HepG2 (cell line): Measurements from ENCODE around the gene FANCG. TPM values are rescaled to one million over a fixed set of nuclear protein-coding genes. Genes with fewer than 3 reads are reported as not detected.
A peak's percentile ranks its signal among the peaks of the same experiment; 100 is the strongest.

ENCODE experiments used
- BORCS8-MEF2B ChIP-seq: sonication (generic); formaldehyde crosslinking; IDR thresholded peaks from 2 replicates; pipeline ENCODE4 v1.8.0; 2022; ENCODE audit warnings: mild to moderate bottlenecking, missing genetic modification reagents
- GMEB1 ChIP-seq: sonication (generic); formaldehyde crosslinking; IDR thresholded peaks from 2 replicates; pipeline ENCODE4 v1.5.1; 2020; ENCODE audit warnings: missing genetic modification reagents, mild to moderate bottlenecking, borderline replicate concordance
- IRX3 ChIP-seq: sonication (generic); formaldehyde crosslinking; IDR thresholded peaks from 2 replicates; pipeline ENCODE4 v1.8.1; 2023; ENCODE audit warnings: mild to moderate bottlenecking, low read depth, missing genetic modification reagents, borderline replicate concordance
- KLF13 ChIP-seq: sonication (generic); formaldehyde crosslinking; IDR thresholded peaks from 2 replicates; pipeline ENCODE4 v1.4.0; 2020; ENCODE audit warnings: mild to moderate bottlenecking, missing genetic modification reagents
- MBNL3 ChIP-seq: fragments of 250-450 bp; sonication (Bioruptor Pico); conservative IDR thresholded peaks from 2 replicates; pipeline ENCODE4 v1.8.0; 2022; ENCODE audit warnings: mild to moderate bottlenecking, inconsistent platforms
- NFYB ChIP-seq: sonication (generic); formaldehyde crosslinking; IDR thresholded peaks from 2 replicates; pipeline ENCODE4 v1.4.0; 2020; ENCODE audit warnings: missing genetic modification reagents
- SAP130 ChIP-seq: IDR thresholded peaks from 2 replicates; pipeline ENCODE4 v1.6.1; 2016; ENCODE audit warnings: low read depth
- SIX4 ChIP-seq: sonication (generic); formaldehyde crosslinking; IDR thresholded peaks from 2 replicates; pipeline ENCODE4 v1.4.0; 2020; ENCODE audit warnings: missing genetic modification reagents
- SKI ChIP-seq: fragments of 450-650 bp; IDR thresholded peaks from one replicate; pipeline ENCODE4 v1.6.1; 2018; ENCODE audit warnings: mild to moderate bottlenecking; ENCODE audit not compliant: partially characterized antibody
- TFAP4 ChIP-seq: sonication (generic); IDR thresholded peaks from 2 replicates; pipeline ENCODE4 v1.6.1; 2016; ENCODE audit warnings: low read depth, borderline replicate concordance
- YY1 ChIP-seq: IDR thresholded peaks from 2 replicates; pipeline ENCODE4 v1.6.1; 2011; ENCODE audit warnings: low read length, low read depth, moderate library complexity, mild to moderate bottlenecking; ENCODE audit not compliant: insufficient read depth, insufficient replicate concordance
- ZIK1 ChIP-seq: sonication (generic); formaldehyde crosslinking; IDR thresholded peaks from 2 replicates; pipeline ENCODE4 v1.5.0; 2020; ENCODE audit warnings: mild to moderate bottlenecking, low read depth, missing genetic modification reagents, borderline replicate concordance
- ZNF275 ChIP-seq: sonication (generic); formaldehyde crosslinking; IDR thresholded peaks from 2 replicates; pipeline ENCODE4 v1.8.0; 2022; ENCODE audit warnings: missing genetic modification reagents, mild to moderate bottlenecking, inconsistent platforms, borderline replicate concordance
- ZNF629 ChIP-seq: sonication (generic); formaldehyde crosslinking; conservative IDR thresholded peaks from 2 replicates; pipeline ENCODE4 v1.5.0; 2020; ENCODE audit warnings: missing genetic modification reagents
- ZNF691 ChIP-seq: sonication (generic); formaldehyde crosslinking; IDR thresholded peaks from 2 replicates; pipeline ENCODE4 v1.4.0; 2020; ENCODE audit warnings: missing genetic modification reagents, low read depth, mild to moderate bottlenecking, borderline replicate concordance
- polyA plus RNA-seq, 8 experiments: library from polyadenylated mRNA; depleted of rRNA in 3 of 8; stranded (reverse) in 7 of 8; unstranded in 1 of 8; fragments of >200 nt; fragmentation: Illumina TruSeq in 4 of 8; extraction: Trizol in 4 of 8; gene quantifications; 2 replicates each; pipeline versions ENCODE4 v1.2.1 to v1.2.3, GENCODE V29; 2011 to 2016; ENCODE audit warnings: low read depth in 4 of 8, missing spikeins in 1 of 8, mixed read lengths in 1 of 8; ENCODE audit not compliant: insufficient read depth in 1 of 8
- total RNA-seq, 5 experiments: library from RNA; depleted of rRNA; stranded (reverse); fragments of >200 nt; fragmentation: Illumina TruSeq; extraction: Trizol; gene quantifications; 2 replicates each; pipeline ENCODE4 v1.2.3, GENCODE V29; 2016; ENCODE audit warnings: low read depth in 1 of 5
- TF ChIP-seq, protein P1 (sequence below): sonication (generic); formaldehyde crosslinking; IDR thresholded peaks from 2 replicates; pipeline ENCODE4 v1.4.0; 2020; ENCODE audit warnings: missing genetic modification reagents
- TF ChIP-seq, protein P2 (sequence below): IDR thresholded peaks from 2 replicates; pipeline ENCODE4 v1.6.1; 2012; ENCODE audit warnings: low read length, improper control_type of control experiment

The FANCG gene
- total and polyA plus RNA-seq, 2 of the 13 experiments (the other 11 are each of a cell fraction or from before 2014, with no cell fraction given), result 14.4 to 45.1 TPM

DNA sequence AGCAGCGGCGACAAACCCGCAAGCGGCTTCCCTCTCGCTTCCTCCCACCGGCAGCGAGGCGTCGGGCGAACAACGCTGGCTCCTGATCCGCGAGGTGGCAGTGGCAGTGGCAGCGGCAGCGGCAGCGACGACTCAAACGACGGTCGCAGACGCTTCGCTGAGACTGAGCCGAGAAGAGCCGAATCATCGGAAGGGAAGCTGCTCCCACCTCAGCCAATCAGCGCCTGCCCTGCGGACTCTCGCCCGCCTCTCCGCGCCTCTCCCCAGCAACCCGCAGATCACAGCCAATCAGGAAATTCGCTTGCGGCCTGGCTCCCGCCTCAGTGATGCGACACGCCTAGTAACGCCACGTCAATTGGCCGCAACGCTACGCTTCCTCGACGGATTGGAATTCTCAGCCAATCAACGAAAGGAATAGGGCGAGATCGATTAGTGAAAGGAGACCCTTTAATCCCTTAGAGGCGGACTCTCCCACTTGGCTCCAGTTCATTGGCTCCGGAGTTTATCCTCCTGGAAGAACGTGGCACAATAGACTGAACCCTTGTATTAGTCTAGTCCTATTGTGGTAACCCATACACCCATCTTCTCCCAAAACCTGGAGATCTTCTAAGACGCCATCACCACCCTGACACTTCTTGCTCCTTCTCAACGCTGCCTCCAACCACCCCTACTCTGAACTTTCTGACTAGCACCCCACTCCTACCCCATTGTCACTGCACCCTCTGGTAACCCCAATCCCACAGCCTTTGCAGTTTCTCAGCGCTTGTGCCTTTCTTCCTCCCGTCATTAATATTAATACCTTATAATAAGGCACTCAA, 7.1 kb downstream of the FANCG start, which contains the start of gene VCP (continued):
- peak; percentile 84 for TF ChIP-seq SIX4 (CRISPR knock-in tag)
- TF ChIP-seq, protein P1, sequence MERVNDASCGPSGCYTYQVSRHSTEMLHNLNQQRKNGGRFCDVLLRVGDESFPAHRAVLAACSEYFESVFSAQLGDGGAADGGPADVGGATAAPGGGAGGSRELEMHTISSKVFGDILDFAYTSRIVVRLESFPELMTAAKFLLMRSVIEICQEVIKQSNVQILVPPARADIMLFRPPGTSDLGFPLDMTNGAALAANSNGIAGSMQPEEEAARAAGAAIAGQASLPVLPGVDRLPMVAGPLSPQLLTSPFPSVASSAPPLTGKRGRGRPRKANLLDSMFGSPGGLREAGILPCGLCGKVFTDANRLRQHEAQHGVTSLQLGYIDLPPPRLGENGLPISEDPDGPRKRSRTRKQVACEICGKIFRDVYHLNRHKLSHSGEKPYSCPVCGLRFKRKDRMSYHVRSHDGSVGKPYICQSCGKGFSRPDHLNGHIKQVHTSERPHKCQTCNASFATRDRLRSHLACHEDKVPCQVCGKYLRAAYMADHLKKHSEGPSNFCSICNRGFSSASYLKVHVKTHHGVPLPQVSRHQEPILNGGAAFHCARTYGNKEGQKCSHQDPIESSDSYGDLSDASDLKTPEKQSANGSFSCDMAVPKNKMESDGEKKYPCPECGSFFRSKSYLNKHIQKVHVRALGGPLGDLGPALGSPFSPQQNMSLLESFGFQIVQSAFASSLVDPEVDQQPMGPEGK (CRISPR knock-in tag), result 0 out of 2 replicates have a peak, but pooled peaks have one; percentile 24
- TF ChIP-seq SAP130 (CRISPR knock-in tag), result peak; percentile 66
- peak; percentile 98 for TF ChIP-seq NFYB (CRISPR knock-in tag)
- peak; percentile 16; the same call in 1 of the 2 replicates for TF ChIP-seq ZNF629 (CRISPR knock-in tag)
- TF ChIP-seq, protein P2, sequence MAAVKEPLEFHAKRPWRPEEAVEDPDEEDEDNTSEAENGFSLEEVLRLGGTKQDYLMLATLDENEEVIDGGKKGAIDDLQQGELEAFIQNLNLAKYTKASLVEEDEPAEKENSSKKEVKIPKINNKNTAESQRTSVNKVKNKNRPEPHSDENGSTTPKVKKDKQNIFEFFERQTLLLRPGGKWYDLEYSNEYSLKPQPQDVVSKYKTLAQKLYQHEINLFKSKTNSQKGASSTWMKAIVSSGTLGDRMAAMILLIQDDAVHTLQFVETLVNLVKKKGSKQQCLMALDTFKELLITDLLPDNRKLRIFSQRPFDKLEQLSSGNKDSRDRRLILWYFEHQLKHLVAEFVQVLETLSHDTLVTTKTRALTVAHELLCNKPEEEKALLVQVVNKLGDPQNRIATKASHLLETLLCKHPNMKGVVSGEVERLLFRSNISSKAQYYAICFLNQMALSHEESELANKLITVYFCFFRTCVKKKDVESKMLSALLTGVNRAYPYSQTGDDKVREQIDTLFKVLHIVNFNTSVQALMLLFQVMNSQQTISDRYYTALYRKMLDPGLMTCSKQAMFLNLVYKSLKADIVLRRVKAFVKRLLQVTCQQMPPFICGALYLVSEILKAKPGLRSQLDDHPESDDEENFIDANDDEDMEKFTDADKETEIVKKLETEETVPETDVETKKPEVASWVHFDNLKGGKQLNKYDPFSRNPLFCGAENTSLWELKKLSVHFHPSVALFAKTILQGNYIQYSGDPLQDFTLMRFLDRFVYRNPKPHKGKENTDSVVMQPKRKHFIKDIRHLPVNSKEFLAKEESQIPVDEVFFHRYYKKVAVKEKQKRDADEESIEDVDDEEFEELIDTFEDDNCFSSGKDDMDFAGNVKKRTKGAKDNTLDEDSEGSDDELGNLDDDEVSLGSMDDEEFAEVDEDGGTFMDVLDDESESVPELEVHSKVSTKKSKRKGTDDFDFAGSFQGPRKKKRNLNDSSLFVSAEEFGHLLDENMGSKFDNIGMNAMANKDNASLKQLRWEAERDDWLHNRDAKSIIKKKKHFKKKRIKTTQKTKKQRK, result peak; percentile 67
- TF ChIP-seq MBNL3 (CRISPR knock-in tag), result no peak
- TF ChIP-seq TFAP4, result no peak
- TF ChIP-seq BORCS8-MEF2B (CRISPR knock-in tag), result peak; percentile 73; the same call in 1 of the 2 replicates
- TF ChIP-seq SKI, result peak; percentile 50
- TF ChIP-seq ZNF691 (CRISPR knock-in tag), result no peak; the same call in 1 of the 2 replicates
- TF ChIP-seq ZNF275 (CRISPR knock-in tag), result peak; percentile 35; the same call in 1 of the 2 replicates
- TF ChIP-seq IRX3 (CRISPR knock-in tag), result 0 out of 2 replicates have a peak, but pooled peaks have one; percentile 57
- peak; percentile 64; the same call in 1 of the 2 replicates for TF ChIP-seq ZIK1 (CRISPR knock-in tag)
- TF ChIP-seq GMEB1 (CRISPR knock-in tag), result peak; percentile 66; the same call in 1 of the 2 replicates
- TF ChIP-seq YY1, result peak; percentile 32
- TF ChIP-seq KLF13 (CRISPR knock-in tag), result no peak
